Esophagus muscularis mucosa (tissue), 4 donors: ENCODE results near the gene AXL. TPM values are rescaled to one million over a fixed set of nuclear protein-coding genes. Genes with fewer than 3 reads are reported as not detected.
"Not testable (repeated sequence)": the region's sequence is repeated elsewhere in the genome, so short reads cannot be mapped to it uniquely, and the experiment has no call there.

ENCODE experiments used
- DNase-seq: peaks from one replicate; pipeline ENCODE4 v3.0.0-alpha.2; 2017; ENCODE audit errors: extremely low spot score
- H3K27ac ChIP-seq, 4 donors: fragments of 200-600 bp; sonication (generic); replicated peaks in 1 of 4; 1 replicate in 3 of 4; 2 replicates in 1 of 4; pipeline ENCODE4 v1.5.1; 2016 to 2019; ENCODE audit warnings: mild to moderate bottlenecking in 1 of 4
- H3K27me3 ChIP-seq, 4 donors: fragments of 200-600 bp; sonication (generic); one replicate each; pipeline versions ENCODE4 v1.5.1 to v1.6.0; 2016 to 2019
- H3K36me3 ChIP-seq, 4 donors: fragments of 200-600 bp; sonication (generic); one replicate each; pipeline ENCODE4 v1.5.1; 2016 to 2019
- H3K4me1 ChIP-seq, 4 donors: fragments of 200-600 bp; sonication (generic); one replicate each; pipeline ENCODE4 v1.5.1; 2016 to 2019
- H3K4me3 ChIP-seq, 4 donors: fragments of 200-600 bp; sonication (generic); 1 replicate in 2 of 4; 2 replicates in 2 of 4; pipeline ENCODE4 v1.5.1; 2016 to 2019; ENCODE audit warnings: mild to moderate bottlenecking in 4 of 4, moderate library complexity in 1 of 4
- H3K9me3 ChIP-seq, 4 donors: fragments of 200-600 bp; sonication (generic); 1 replicate in 3 of 4; 2 replicates in 1 of 4; pipeline ENCODE4 v1.5.1; 2016 to 2019
- EP300 ChIP-seq: sonication (generic); formaldehyde crosslinking; IDR thresholded peaks from one replicate; pipeline ENCODE4 v1.6.1; 2017; ENCODE audit warnings: antibody characterized with exemption
- POLR2A ChIP-seq: fragments of 450-650 bp; IDR thresholded peaks from one replicate; pipeline ENCODE4 v1.6.1; 2017; ENCODE audit warnings: antibody characterized with exemption, moderate library complexity, mild to moderate bottlenecking, low read depth
- POLR2AphosphoS5 ChIP-seq, 2 donors: sonication (generic); formaldehyde crosslinking; IDR thresholded peaks; one replicate each; pipeline ENCODE4 v1.6.1; 2017; ENCODE audit warnings: antibody characterized with exemption in 2 of 2
- WGBS: methylation state at CpG from one replicate; pipeline ENCODE4 v1.1.5; 2018; 5-methylcytosine and 5-hydroxymethylcytosine counted together
- intact Hi-C: fragments of 100-400 bp; cut with DNase I; formaldehyde crosslinking; loops from one replicate; pipeline ENCODE4 v1.15.1; 2023
- total RNA-seq, 4 donors: library from RNA; depleted of rRNA; stranded (reverse); fragments of >200 nt; gene quantifications; one replicate each; pipeline versions ENCODE4 v1.1.0 to v1.2.1, GENCODE V29; 2016
- TF ChIP-seq, protein P1 (sequence below), 3 experiments: fragments of 200-600 bp in 2 of 3; fragments of 450-650 bp in 1 of 3; sonication (generic) in 2 of 3; IDR thresholded peaks; one replicate each; pipeline ENCODE4 v1.5.1; 2017 to 2019; ENCODE audit warnings: antibody characterized with exemption in 3 of 3, mild to moderate bottlenecking in 2 of 3, moderate library complexity in 1 of 3

The AXL gene
- total RNA-seq, 4 donors from 2014 or later, result 112 to 243 (median 172) TPM

DNA sequence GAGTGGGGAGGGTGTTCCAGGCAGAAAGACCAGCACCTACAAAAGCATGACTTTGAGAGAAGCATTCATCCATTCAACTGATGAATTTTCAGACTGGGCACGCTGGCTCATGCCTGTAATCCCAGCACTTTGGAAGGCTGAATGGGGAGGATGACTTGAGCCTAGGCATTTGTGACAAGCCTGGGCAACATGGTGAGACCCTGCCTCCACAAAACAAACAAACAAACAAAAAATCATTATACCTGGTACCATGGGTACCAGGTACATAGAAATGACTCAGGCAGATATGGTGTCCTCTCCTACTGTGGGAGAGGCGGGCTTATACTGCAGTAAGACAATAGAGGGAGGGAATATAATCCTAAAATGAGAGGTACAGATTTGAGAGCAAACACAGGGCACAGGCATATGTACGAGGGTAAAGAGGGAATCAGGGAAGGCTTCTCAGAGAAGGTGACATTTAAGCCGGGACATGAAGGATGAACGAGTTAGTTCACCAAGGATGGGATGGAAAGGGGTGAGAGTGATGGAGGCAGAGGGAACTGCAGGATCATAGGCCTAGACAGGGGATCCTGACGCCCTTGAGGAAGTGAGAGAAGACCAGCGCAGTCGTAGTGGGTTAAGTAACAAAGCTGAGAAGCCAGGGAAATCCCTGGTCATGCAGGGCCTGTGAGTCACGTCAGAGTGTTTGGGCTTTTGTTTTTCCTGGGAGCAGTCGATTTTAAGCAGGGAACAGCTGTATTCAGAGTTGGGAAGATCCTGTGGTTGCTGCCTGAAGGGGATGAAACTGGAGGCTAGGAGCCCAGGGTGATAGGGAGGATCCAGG lies 23.1 kb upstream of the AXL start:
- H3K4me1 ChIP-seq, result peaks cover 7 to 13% (median 11%) of the 10 kb centered on the region in 4 donors
- WGBS, result 73% methylated on average over 10 of the region's 10 CpGs
- H3K9me3 ChIP-seq, result no peaks in the 10 kb centered on the region
- no peaks in the 10 kb centered on the region for H3K36me3 ChIP-seq
- intact Hi-C loops, result no loop called here
- no peak overlapping the region for H3K4me3 ChIP-seq
- H3K27me3 ChIP-seq, result peaks cover 0 to 90% (median 20%) of the 10 kb centered on the region in 4 donors
- no peak for DNase-seq
- H3K27ac ChIP-seq, result no peak overlapping the region
- TF ChIP-seq POLR2A (no peak), POLR2AphosphoS5 (IDR thresholded peaks at IDR 0.05) (no peak), EP300 (no peak)
- TF ChIP-seq, protein P1, sequence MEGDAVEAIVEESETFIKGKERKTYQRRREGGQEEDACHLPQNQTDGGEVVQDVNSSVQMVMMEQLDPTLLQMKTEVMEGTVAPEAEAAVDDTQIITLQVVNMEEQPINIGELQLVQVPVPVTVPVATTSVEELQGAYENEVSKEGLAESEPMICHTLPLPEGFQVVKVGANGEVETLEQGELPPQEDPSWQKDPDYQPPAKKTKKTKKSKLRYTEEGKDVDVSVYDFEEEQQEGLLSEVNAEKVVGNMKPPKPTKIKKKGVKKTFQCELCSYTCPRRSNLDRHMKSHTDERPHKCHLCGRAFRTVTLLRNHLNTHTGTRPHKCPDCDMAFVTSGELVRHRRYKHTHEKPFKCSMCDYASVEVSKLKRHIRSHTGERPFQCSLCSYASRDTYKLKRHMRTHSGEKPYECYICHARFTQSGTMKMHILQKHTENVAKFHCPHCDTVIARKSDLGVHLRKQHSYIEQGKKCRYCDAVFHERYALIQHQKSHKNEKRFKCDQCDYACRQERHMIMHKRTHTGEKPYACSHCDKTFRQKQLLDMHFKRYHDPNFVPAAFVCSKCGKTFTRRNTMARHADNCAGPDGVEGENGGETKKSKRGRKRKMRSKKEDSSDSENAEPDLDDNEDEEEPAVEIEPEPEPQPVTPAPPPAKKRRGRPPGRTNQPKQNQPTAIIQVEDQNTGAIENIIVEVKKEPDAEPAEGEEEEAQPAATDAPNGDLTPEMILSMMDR (IDR thresholded peaks at IDR 0.05), result no peak

DNA sequence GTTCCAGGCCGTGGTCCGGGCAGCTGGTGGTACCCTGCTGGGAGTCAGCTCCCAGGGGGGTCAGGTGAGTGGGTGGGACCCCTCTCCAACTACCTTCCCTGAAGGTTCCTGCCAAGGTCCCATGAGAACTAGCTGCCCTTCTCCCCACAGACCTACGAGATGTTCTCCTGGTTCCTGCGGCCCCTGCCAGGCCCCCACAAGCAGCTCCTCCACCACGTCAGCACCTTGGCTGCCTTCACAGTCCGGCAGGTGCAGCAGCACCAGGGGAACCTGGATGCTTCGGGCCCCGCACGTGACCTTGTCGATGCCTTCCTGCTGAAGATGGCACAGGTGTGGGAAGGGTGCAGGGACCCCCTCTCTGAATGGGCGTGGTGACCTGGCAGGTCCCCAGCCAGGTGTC lies 20.5 kb upstream of the AXL start:
- Histone ChIP-seq H3K27ac (no peak overlapping the region), H3K4me1 (no peaks in the 10 kb centered on the region), H3K36me3 (no peaks in the 10 kb centered on the region), H3K27me3 (peaks cover 0 to 69% (median 3%) of the 10 kb centered on the region in 4 donors), H3K4me3 (no peak overlapping the region), H3K9me3 (no peaks in the 10 kb centered on the region)
- TF ChIP-seq, protein P1 (IDR thresholded peaks at IDR 0.05), result no peak
- TF ChIP-seq EP300 (no peak), POLR2A (no peak), POLR2AphosphoS5 (IDR thresholded peaks at IDR 0.05) (no peak)
- intact Hi-C loops, result no loop called here
- 51% methylated on average over 6 of the region's 11 CpGs for WGBS
- no peak for DNase-seq

DNA sequence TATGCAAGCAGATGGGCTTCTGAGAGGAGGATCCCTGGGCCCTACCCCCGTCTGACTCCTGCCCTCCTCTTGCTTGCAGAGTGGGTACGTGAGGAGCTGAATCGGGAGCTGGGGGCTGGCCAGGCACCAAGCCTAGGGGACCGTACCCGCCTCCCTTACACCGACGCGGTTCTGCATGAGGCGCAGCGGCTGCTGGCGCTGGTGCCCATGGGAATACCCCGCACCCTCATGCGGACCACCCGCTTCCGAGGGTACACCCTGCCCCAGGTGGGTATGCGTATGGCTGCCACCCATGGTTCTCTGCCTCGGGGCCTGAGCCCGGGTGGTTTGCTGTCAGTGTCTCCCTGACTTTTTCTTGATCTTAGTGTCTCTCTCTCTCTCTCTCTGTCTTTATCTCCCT lies 15.7 kb upstream of the AXL start:
- TF ChIP-seq POLR2A (no peak), POLR2AphosphoS5 (IDR thresholded peaks at IDR 0.05) (no peak), EP300 (no peak)
- TF ChIP-seq, protein P1 (IDR thresholded peaks at IDR 0.05), result no peak
- Histone ChIP-seq H3K4me3 (no peak overlapping the region), H3K27me3 (peaks cover 0 to 24% (median 0%) of the 10 kb centered on the region in 4 donors), H3K36me3 (no peaks in the 10 kb centered on the region), H3K4me1 (peaks cover 0 to 6% (median 0%) of the 10 kb centered on the region in 4 donors), H3K9me3 (no peaks in the 10 kb centered on the region), H3K27ac (no peak overlapping the region)
- intact Hi-C loops, result no loop called here
- 88% methylated on average over 17 of the region's 18 CpGs for WGBS
- DNase-seq, result no peak

DNA sequence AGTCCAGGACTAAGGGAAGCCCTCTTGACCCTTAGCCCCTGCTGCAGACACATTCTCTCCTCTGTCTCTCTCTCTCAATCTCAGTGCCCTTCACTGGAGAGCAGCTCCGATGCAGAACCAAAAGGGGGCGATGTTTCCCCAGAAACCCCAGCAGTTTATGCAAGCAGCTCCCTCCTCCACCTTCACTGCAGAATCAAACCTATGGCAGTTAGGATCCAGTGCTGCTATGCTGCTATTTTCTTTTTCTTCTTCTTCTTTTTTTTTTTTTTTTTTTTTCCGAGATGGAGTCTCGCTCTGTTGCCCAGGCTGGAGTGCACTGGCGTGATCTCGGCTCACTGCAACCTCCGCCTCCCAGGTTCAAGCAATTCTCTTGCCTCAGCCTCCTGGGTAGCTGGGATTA lies 14.7 kb upstream of the AXL start:
- not testable (repeated sequence) for H3K36me3 ChIP-seq, H3K9me3 ChIP-seq, DNase-seq, H3K4me3 ChIP-seq, H3K4me1 ChIP-seq, H3K27ac ChIP-seq
- TF ChIP-seq, protein P1 (IDR thresholded peaks at IDR 0.05), result peak; percentile 80 to 95 (median 91)
- TF ChIP-seq POLR2AphosphoS5 (IDR thresholded peaks at IDR 0.05), result peak; percentile 55 to 80
- H3K27me3 ChIP-seq, result peaks cover 0 to 14% (median 0%) of the 10 kb centered on the region in 4 donors
- WGBS, result 46% methylated on average over 7 of the region's 7 CpGs
- intact Hi-C loops, result loop anchor here (1.0 kb wide), 2 partner anchors 58 to 104 kb away; no protein-coding TSS in a partner anchor
